Left ventricle myocardium inferior (tissue), 1 donor: ENCODE data around the gene TCP10L. TPM values are rescaled to one million over a fixed set of nuclear protein-coding genes. Genes with fewer than 3 reads are reported as not detected.

Source experiments
- DNase-seq: peaks from one replicate; pipeline ENCODE4 v3.0.0-alpha.2; 2020
- H3K27ac ChIP-seq: fragments of 200-600 bp; replicated peaks from 2 replicates; pipeline ENCODE4 v1.8.0; 2021
- H3K27me3 ChIP-seq: fragments of 200-600 bp; 2 replicates; pipeline ENCODE4 v1.8.0; 2021; ENCODE audit warnings: low read depth
- H3K36me3 ChIP-seq: fragments of 200-600 bp; 2 replicates; pipeline ENCODE4 v1.8.0; 2021
- H3K4me1 ChIP-seq: fragments of 200-600 bp; 2 replicates; pipeline ENCODE4 v1.8.0; 2021
- H3K4me3 ChIP-seq: fragments of 200-600 bp; 2 replicates; pipeline ENCODE4 v1.8.0; 2021; ENCODE audit warnings: mild to moderate bottlenecking, moderate library complexity
- H3K9me3 ChIP-seq: fragments of 200-600 bp; replicated peaks from 2 replicates; pipeline ENCODE4 v1.8.0; 2021
- CTCF ChIP-seq: fragments of 200-600 bp; IDR thresholded peaks from 2 replicates; pipeline ENCODE4 v1.8.0; 2021; ENCODE audit warnings: antibody characterized with exemption, mild to moderate bottlenecking, borderline replicate concordance
- intact Hi-C: fragments of 100-400 bp; cut with micrococcal nuclease; formaldehyde crosslinking; loops from one replicate; pipeline ENCODE4 v1.11.0; 2022
- total RNA-seq: library from RNA; stranded (reverse); fragmentation: NEBNext Ultra II Directional; extraction: Animal tissue kit (Norgen Biotek cat#: 25700); gene quantifications from one replicate; pipeline ENCODE4 v1.2.1, GENCODE V29; 2021
- donor health status: DM: no; HTN: yes; CAD: no; lungs with severe emphysema.

Gene TCP10L
- total RNA-seq, 1 donor from 2014 or later = 3.0 TPM

- no peak for TF ChIP-seq CTCF
- no peak for DNase-seq
Measured at GRCh38 chr21:32587120-32587519, 1.8 kb upstream of the TCP10L start.

GRCh38 chr21:32585970-32586369 is 647 bp upstream of the TCP10L start:
- no peaks in the 10 kb centered on the region for H3K27me3 ChIP-seq
- no peak for TF ChIP-seq CTCF
- H3K27ac ChIP-seq = no peak overlapping the region
- no peak for DNase-seq
- no peaks in the 10 kb centered on the region for H3K4me1 ChIP-seq
- H3K9me3 ChIP-seq = no peaks in the 10 kb centered on the region
- intact Hi-C loops = no loop called here
- H3K36me3 ChIP-seq = peaks cover 9% of the 10 kb centered on the region
- no peak overlapping the region for H3K4me3 ChIP-seq

More at GRCh38 chr21:32587120-32587519, 1.8 kb upstream of the TCP10L start:
- Histone ChIP-seq H3K27me3 (no peaks in the 10 kb centered on the region), H3K4me1 (no peaks in the 10 kb centered on the region), H3K27ac (no peak overlapping the region), H3K9me3 (no peaks in the 10 kb centered on the region), H3K4me3 (no peak overlapping the region), H3K36me3 (peaks cover 9% of the 10 kb centered on the region)
- intact Hi-C loops = no loop called here

- H3K27me3 ChIP-seq = no peaks in the 10 kb centered on the region
- no peak overlapping the region for H3K27ac ChIP-seq
- peaks cover 9% of the 10 kb centered on the region for H3K36me3 ChIP-seq
- H3K4me1 ChIP-seq = no peaks in the 10 kb centered on the region
- DNase-seq = no peak
- intact Hi-C loops = no loop called here
- H3K4me3 ChIP-seq = no peak overlapping the region
- TF ChIP-seq CTCF = no peak
- H3K9me3 ChIP-seq = no peaks in the 10 kb centered on the region
Measured at GRCh38 chr21:32584472-32584871, 851 bp downstream of the TCP10L start.

- Histone ChIP-seq H3K27me3 (no peaks in the 10 kb centered on the region), H3K4me3 (no peak overlapping the region), H3K36me3 (peaks cover 15% of the 10 kb centered on the region), H3K9me3 (no peaks in the 10 kb centered on the region), H3K27ac (no peak overlapping the region), H3K4me1 (no peaks in the 10 kb centered on the region)
- intact Hi-C loops = no loop called here
- DNase-seq = no peak
- no peak for TF ChIP-seq CTCF
Measured at GRCh38 chr21:32581732-32582131, 3.6 kb downstream of the TCP10L start.

- H3K27me3 ChIP-seq = no peaks in the 10 kb centered on the region
- no peaks in the 10 kb centered on the region for H3K4me1 ChIP-seq
- no peak overlapping the region for H3K27ac ChIP-seq
- intact Hi-C loops = no loop called here
- TF ChIP-seq CTCF = no peak
- H3K36me3 ChIP-seq = peaks cover 16% of the 10 kb centered on the region
- H3K4me3 ChIP-seq = no peak overlapping the region
- no peaks in the 10 kb centered on the region for H3K9me3 ChIP-seq
- no peak for DNase-seq
Measured at GRCh38 chr21:32580949-32581348, 4.4 kb downstream of the TCP10L start.
